ENCODE data around the gene DARS1.

The DARS1 gene

GRCh38 chr2:136010126-136010525 lies 24.7 kb upstream of the DARS1 start:
- H3K4me3 ChIP-seq (ENCODE audit: low read depth, low read length), result no peak overlapping the region
- DNase-seq (ENCODE audit: low read depth), result no peak
- no peak for TF ChIP-seq CTCF (IDR thresholded peaks at IDR 0.05; ENCODE audit: control insufficient read depth, extremely low read depth, insufficient read depth)

GRCh38 chr2:136008205-136008865 lies 22.9 kb upstream of the DARS1 start:
- TF ChIP-seq CTCF (IDR thresholded peaks at IDR 0.05; ENCODE audit: control insufficient read depth, extremely low read depth, insufficient read depth), result no peak
- DNase-seq (ENCODE audit: low read depth), result no peak

GRCh38 chr2:136006658-136007057 lies 21.2 kb upstream of the DARS1 start:
- no peak for TF ChIP-seq CTCF (IDR thresholded peaks at IDR 0.05; ENCODE audit: control insufficient read depth, extremely low read depth, insufficient read depth)
- no peak overlapping the region for H3K4me3 ChIP-seq (ENCODE audit: low read depth, low read length)
- DNase-seq (ENCODE audit: low read depth), result no peak

More at GRCh38 chr2:136008205-136008865, 22.9 kb upstream of the DARS1 start:
- H3K4me3 ChIP-seq (ENCODE audit: low read depth, low read length), result no peak overlapping the region

- TF ChIP-seq CTCF (IDR thresholded peaks at IDR 0.05; ENCODE audit: control insufficient read depth, extremely low read depth, insufficient read depth), result no peak
- no peak overlapping the region for H3K4me3 ChIP-seq (ENCODE audit: low read depth, low read length)
- DNase-seq (ENCODE audit: low read depth), result no peak
These were observed 20.2 kb upstream of the DARS1 start for GRCh38 chr2:136005462-136006196.

GRCh38 chr2:136004965-136005364 lies 19.5 kb upstream of the DARS1 start:
- no peak overlapping the region for H3K4me3 ChIP-seq (ENCODE audit: low read depth, low read length)
- DNase-seq (ENCODE audit: low read depth), result no peak
- TF ChIP-seq CTCF (IDR thresholded peaks at IDR 0.05; ENCODE audit: control insufficient read depth, extremely low read depth, insufficient read depth), result no peak

- no peak overlapping the region for H3K4me3 ChIP-seq (ENCODE audit: low read depth, low read length)
- DNase-seq (ENCODE audit: low read depth), result no peak
These were observed 15.7 kb upstream of the DARS1 start for GRCh38 chr2:136001131-136001530.

More at GRCh38 chr2:136001131-136001530, 15.7 kb upstream of the DARS1 start:
- no peak for TF ChIP-seq CTCF (IDR thresholded peaks at IDR 0.05; ENCODE audit: control insufficient read depth, extremely low read depth, insufficient read depth)
